ENCODE results near the gene COPZ1. TPM values are rescaled to one million over a fixed set of nuclear protein-coding genes. Genes with fewer than 3 reads are reported as not detected.
A peak's percentile ranks its signal among the peaks of the same experiment; 100 is the strongest.
"Not testable (repeated sequence)": the region's sequence is repeated elsewhere in the genome, so short reads cannot be mapped to it uniquely, and the experiment has no call there.

The COPZ1 gene
- total RNA-seq, 1 experiment from 2014 or later, result 207 TPM

DNA sequence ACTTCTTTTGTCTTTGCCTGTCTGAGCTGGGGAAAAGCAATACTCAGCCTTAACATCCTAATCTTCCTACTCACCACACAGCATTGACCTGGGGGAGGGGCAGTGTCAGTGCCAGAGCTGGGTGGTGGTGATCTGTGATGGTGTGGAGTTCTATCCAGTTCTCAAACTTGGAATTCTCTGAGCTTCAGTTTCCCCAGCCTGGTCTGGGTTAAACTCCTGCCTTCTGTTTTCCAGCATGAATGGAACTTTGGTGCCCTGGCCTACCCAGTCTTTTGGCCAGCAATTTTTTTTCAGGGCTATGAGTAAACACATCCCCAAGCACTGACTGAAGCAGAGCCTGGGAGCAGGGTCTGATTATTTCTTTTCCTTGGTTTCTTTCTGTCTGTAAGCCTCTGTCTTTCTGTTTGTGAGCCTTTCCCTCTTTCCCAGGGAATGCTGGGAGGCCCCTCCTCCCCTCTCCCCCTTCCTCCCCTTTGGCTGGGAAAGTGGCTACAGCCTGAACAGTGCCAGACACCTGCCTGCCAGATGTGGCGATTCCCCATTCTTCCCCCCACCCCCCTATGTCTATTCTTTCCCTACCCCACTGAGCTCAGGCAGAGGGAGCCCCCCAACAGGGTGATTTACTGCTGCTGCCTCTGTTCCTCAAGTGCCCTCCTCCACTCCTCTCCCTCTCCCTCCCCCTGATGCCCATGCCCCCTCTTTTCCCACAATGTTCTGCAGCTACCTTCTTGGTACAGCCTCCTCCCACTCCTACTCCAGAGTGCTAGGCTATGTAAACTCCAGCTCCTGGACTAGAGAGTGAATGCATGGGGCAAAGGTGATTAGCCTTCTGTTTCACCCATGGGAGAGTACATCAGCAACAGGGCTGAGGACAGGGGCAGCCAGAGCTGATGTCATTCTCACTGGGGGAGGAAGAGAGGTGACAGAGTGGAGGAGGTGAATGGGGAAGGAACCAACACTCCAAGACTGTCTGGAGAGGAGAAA lies 28.3 kb downstream of the COPZ1 start:
- Mint-ChIP-seq H3K4me1 (ENCODE audit: insufficient read depth, unreplicated experiment) (peaks cover 24% of the 10 kb centered on the region), H3K9me3 (ENCODE audit: unreplicated experiment) (no peaks in the 10 kb centered on the region), H3K27ac (ENCODE audit: low read depth, unreplicated experiment) (peak overlapping the region; percentile 55), H3K4me3 (ENCODE audit: unreplicated experiment) (no peak overlapping the region), H3K27me3 (ENCODE audit: insufficient read depth, unreplicated experiment) (no peaks in the 10 kb centered on the region), H3K36me3 (ENCODE audit: insufficient read depth, unreplicated experiment) (peaks cover 31% of the 10 kb centered on the region)
- no TSS peak for BruUV-seq (replicated peaks)
- DNase-seq (ENCODE audit: unreplicated experiment), result no peak
- TF ChIP-seq, protein P1, sequence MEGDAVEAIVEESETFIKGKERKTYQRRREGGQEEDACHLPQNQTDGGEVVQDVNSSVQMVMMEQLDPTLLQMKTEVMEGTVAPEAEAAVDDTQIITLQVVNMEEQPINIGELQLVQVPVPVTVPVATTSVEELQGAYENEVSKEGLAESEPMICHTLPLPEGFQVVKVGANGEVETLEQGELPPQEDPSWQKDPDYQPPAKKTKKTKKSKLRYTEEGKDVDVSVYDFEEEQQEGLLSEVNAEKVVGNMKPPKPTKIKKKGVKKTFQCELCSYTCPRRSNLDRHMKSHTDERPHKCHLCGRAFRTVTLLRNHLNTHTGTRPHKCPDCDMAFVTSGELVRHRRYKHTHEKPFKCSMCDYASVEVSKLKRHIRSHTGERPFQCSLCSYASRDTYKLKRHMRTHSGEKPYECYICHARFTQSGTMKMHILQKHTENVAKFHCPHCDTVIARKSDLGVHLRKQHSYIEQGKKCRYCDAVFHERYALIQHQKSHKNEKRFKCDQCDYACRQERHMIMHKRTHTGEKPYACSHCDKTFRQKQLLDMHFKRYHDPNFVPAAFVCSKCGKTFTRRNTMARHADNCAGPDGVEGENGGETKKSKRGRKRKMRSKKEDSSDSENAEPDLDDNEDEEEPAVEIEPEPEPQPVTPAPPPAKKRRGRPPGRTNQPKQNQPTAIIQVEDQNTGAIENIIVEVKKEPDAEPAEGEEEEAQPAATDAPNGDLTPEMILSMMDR (IDR thresholded peaks at IDR 0.05; ENCODE audit: unreplicated experiment), result no peak
- CTCF ChIA-PET, result interaction anchor here (0.7 to 2.9 kb wide), 9 partner anchors 9 to 51 kb away, joined by 3 to 12 read pairs (median 4); partner anchors contain the start of gene COPZ1
- POLR2A ChIA-PET, result interaction anchor here (0.6 to 1.2 kb wide), 5 partner anchors 10 to 1950 kb away, joined by 3 to 7 read pairs (median 4); partner anchors contain the start of genes CBX5 and HNRNPA1
- intact Hi-C loops (cut with micrococcal nuclease), result no loop called here

DNA sequence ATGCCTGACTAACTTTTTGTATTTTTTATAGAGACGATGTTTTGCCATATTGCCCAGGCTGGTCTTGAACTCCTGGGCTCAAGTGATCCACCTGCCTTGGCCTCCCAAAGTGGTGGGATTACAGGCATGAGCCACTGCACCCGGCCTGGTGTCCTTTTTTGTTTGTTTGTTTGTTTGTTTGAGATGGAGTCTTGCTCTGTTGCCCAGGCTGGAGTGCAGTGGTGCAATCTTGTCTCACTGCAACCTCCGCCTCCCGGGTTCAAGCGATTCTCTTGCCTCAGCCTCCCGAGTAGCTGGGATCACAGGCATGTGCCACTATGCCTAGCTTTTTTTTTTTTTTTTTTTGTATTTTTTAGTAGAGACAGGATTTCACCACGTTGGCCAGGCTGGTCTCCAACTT lies 29.3 kb downstream of the COPZ1 start:
- H3K4me1 Mint-ChIP-seq (ENCODE audit: insufficient read depth, unreplicated experiment), result peaks cover 24% of the 10 kb centered on the region
- DNase-seq (ENCODE audit: unreplicated experiment); POLR2A ChIA-PET; H3K9me3 Mint-ChIP-seq (ENCODE audit: unreplicated experiment); H3K27me3 Mint-ChIP-seq (ENCODE audit: insufficient read depth, unreplicated experiment); H3K4me3 Mint-ChIP-seq (ENCODE audit: unreplicated experiment); intact Hi-C loops (cut with micrococcal nuclease); BruUV-seq (replicated peaks): not testable (repeated sequence)
- CTCF ChIA-PET, result interaction anchor here (0.6 to 1.3 kb wide), 5 partner anchors 10 to 309 kb away, joined by 3 to 4 read pairs (median 4); no protein-coding TSS in a partner anchor
- H3K27ac Mint-ChIP-seq (ENCODE audit: low read depth, unreplicated experiment), result peak overlapping the region; percentile 55
- peaks cover 24% of the 10 kb centered on the region for H3K36me3 Mint-ChIP-seq (ENCODE audit: insufficient read depth, unreplicated experiment)

DNA sequence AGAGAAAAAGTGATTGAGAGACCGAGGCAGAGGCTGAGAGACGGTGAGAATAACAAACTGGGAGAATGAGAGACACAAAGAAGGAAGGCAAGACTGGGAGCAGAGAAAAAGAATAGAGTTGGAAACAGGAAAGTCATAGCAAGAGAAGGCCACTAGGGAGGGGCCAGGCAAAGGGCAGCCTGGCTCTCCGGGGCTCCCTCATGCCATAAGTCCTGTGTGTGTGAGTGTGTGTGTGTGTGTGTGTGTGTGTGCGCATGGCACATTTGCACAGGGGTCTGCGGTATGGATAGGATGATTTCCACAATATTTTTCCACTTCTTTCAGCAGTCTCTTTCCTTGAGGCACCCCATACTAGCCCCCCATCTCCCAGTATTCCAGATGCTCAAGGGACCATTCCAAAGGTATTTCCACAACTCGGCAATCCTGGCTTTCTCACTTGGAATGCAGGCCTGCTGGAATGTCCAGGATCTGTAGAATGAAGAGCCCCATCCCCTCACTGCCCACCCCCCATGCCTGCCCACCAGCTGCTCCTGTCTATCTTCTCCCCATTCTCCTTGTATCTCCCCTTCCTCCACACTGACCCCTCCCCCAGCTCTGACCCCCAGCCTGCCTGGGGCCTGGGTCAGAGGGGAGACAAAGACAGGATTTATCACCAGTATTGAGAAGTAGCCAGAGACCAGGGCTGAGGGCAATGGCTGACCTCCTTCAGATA lies 30.3 kb downstream of the COPZ1 start:
- ChIA-PET POLR2A (no interaction called here), CTCF (interaction anchor here (1.2 to 2.5 kb wide), 3 partner anchors 17 to 62 kb away, joined by 5 to 9 read pairs (median 9); partner anchors contain the start of gene COPZ1)
- DNase-seq (ENCODE audit: unreplicated experiment), result no peak
- Mint-ChIP-seq H3K9me3 (ENCODE audit: unreplicated experiment) (no peaks in the 10 kb centered on the region), H3K36me3 (ENCODE audit: insufficient read depth, unreplicated experiment) (peaks cover 15% of the 10 kb centered on the region), H3K27me3 (ENCODE audit: insufficient read depth, unreplicated experiment) (no peaks in the 10 kb centered on the region), H3K27ac (ENCODE audit: low read depth, unreplicated experiment) (peak overlapping the region; percentile 46), H3K4me3 (ENCODE audit: unreplicated experiment) (no peak overlapping the region), H3K4me1 (ENCODE audit: insufficient read depth, unreplicated experiment) (peaks cover 24% of the 10 kb centered on the region)
- no TSS peak for BruUV-seq (replicated peaks)
- TF ChIP-seq, protein P1 (IDR thresholded peaks at IDR 0.05; ENCODE audit: unreplicated experiment), result no peak
- intact Hi-C loops (cut with micrococcal nuclease), result no loop called here

DNA sequence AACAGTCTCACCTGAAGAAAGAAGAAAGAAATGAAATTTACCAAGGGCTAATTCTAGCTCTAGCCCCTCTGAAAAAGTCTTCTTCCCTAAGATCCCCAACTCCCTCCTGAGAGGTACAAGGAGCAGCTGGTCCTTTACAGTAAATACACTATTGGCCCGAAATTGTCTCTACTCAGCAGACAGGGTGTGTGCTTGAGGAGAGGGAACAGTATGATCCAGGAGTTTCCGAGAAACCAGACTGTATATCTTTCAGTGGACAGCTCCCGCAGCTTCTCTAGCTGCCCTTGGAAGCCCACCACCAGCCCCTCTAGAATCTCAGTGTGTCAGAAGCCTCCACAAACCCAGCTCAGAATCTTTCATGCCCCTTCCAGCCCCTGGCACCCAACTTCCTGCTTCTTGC lies 31.3 kb downstream of the COPZ1 start:
- CTCF ChIA-PET, result interaction anchor here (0.6 to 6.0 kb wide), 9 partner anchors 15 to 368 kb away, joined by 3 to 40 read pairs (median 5); partner anchors contain the start of gene COPZ1
- Mint-ChIP-seq H3K27ac (ENCODE audit: low read depth, unreplicated experiment) (peak overlapping the region; percentile 31), H3K4me1 (ENCODE audit: insufficient read depth, unreplicated experiment) (peaks cover 31% of the 10 kb centered on the region), H3K36me3 (ENCODE audit: insufficient read depth, unreplicated experiment) (peaks cover 5% of the 10 kb centered on the region), H3K4me3 (ENCODE audit: unreplicated experiment) (no peak overlapping the region), H3K9me3 (ENCODE audit: unreplicated experiment) (no peaks in the 10 kb centered on the region), H3K27me3 (ENCODE audit: insufficient read depth, unreplicated experiment) (no peaks in the 10 kb centered on the region)
- BruUV-seq (replicated peaks), result no TSS peak
- intact Hi-C loops (cut with micrococcal nuclease), result no loop called here
- POLR2A ChIA-PET, result interaction anchor here (1.2 kb wide), 1 partner anchor 67 kb away, joined by 3 read pairs; no protein-coding TSS in a partner anchor
- no peak for DNase-seq (ENCODE audit: unreplicated experiment)
- TF ChIP-seq, protein P1 (IDR thresholded peaks at IDR 0.05; ENCODE audit: unreplicated experiment), result no peak
